Measurements from ENCODE around the gene CNTN6. TPM values are rescaled to one million over a fixed set of nuclear protein-coding genes. Genes with fewer than 3 reads are reported as not detected.

Gene CNTN6
- total RNA-seq, 1 donor from 2014 or later: 0.98 TPM

GRCh38 chr3:1448443-1448842 lies 355.6 kb downstream of the CNTN6 start:
- H3K4me3 ChIP-seq: no peak overlapping the region
- no peaks in the 10 kb centered on the region for H3K36me3 ChIP-seq
- intact Hi-C loops (cut with DNase I): no loop called here
- no peaks in the 10 kb centered on the region for H3K4me1 ChIP-seq
- H3K9me3 ChIP-seq: no peaks in the 10 kb centered on the region
- H3K27me3 ChIP-seq: no peaks in the 10 kb centered on the region
- no peak overlapping the region for H3K27ac ChIP-seq
- no peak for DNase-seq (ENCODE audit: extremely low spot score in 2 of 2)
- TF ChIP-seq, protein P1, sequence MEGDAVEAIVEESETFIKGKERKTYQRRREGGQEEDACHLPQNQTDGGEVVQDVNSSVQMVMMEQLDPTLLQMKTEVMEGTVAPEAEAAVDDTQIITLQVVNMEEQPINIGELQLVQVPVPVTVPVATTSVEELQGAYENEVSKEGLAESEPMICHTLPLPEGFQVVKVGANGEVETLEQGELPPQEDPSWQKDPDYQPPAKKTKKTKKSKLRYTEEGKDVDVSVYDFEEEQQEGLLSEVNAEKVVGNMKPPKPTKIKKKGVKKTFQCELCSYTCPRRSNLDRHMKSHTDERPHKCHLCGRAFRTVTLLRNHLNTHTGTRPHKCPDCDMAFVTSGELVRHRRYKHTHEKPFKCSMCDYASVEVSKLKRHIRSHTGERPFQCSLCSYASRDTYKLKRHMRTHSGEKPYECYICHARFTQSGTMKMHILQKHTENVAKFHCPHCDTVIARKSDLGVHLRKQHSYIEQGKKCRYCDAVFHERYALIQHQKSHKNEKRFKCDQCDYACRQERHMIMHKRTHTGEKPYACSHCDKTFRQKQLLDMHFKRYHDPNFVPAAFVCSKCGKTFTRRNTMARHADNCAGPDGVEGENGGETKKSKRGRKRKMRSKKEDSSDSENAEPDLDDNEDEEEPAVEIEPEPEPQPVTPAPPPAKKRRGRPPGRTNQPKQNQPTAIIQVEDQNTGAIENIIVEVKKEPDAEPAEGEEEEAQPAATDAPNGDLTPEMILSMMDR (IDR thresholded peaks at IDR 0.05): no peak
- no peak for TF ChIP-seq POLR2A (IDR thresholded peaks at IDR 0.05)
- no peak for TF ChIP-seq POLR2AphosphoS5 (IDR thresholded peaks at IDR 0.05; ENCODE audit: insufficient read depth in 1 of 2, low read depth in 1 of 2)

Small RNA genes within 50 kb of the gene (small RNA-seq; reads per million reads assigned to genes)
- gene CRB3P1: not detected
- not detected for gene RN7SL120P

Measured in vagina (tissue), 2 donors.